AG10803 (cell line): ENCODE results near the gene MT1E.
A peak's percentile ranks its signal among the peaks of the same experiment; 100 is the strongest.
"Not testable (repeated sequence)": the region's sequence is repeated elsewhere in the genome, so short reads cannot be mapped to it uniquely, and the experiment has no call there.

Experiments
- DNase-seq: peaks from one replicate; pipeline ENCODE4 v3.0.0; 2010; ENCODE audit warnings: low read depth
- H3K4me3 ChIP-seq: 2 replicates; pipeline ENCODE4 v1.5.1; 2011; ENCODE audit warnings: mild to moderate bottlenecking, low read length, control low read depth
- TF ChIP-seq, protein P1 (sequence below): conservative IDR thresholded peaks from 2 replicates; pipeline ENCODE4 v1.5.1; 2011; ENCODE audit warnings: mild to moderate bottlenecking, low read length, control low read depth, inconsistent platforms

MT1E gene

DNA sequence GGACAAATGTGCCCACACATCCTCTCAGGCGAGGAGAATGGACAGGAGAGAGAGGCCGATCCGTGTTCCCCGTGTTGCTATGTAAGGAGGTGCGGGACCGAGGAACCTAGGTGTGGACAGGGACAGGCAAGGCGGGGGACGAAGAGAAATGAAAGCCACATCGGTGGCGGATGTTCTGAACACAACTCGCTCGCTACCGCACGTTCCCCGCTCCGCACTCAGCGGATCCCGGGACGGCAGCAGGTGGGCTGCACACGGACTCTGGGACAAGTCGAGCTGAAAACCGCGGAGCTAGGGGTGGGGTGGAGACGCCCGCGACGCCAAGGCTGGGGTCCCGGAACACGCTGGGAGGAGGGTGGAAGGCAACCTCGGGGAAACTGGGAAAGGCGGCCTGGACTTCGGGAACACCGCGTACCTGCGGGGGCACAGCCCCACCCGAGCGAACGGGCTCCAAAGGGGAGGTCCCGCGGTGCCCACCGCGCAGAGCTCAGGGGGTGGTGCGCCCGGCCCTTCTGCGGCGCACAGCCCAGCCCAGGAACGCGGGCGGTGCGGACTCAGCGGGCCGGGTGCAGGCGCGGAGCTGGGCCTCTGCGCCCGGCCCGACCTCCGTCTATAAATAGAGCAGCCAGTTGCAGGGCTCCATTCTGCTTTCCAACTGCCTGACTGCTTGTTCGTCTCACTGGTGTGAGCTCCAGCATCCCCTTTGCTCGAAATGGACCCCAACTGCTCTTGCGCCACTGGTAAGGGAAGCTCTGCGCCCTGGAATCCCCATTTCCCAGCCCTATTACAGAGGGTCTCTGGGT is at the start of gene MT1E:
Gene MT1E (plus strand): TSS at position 642 of the 803 bp plus-strand sequence. CDS start 71 bp downstream, at position 713.
- peak; percentile 80 for DNase-seq

DNA sequence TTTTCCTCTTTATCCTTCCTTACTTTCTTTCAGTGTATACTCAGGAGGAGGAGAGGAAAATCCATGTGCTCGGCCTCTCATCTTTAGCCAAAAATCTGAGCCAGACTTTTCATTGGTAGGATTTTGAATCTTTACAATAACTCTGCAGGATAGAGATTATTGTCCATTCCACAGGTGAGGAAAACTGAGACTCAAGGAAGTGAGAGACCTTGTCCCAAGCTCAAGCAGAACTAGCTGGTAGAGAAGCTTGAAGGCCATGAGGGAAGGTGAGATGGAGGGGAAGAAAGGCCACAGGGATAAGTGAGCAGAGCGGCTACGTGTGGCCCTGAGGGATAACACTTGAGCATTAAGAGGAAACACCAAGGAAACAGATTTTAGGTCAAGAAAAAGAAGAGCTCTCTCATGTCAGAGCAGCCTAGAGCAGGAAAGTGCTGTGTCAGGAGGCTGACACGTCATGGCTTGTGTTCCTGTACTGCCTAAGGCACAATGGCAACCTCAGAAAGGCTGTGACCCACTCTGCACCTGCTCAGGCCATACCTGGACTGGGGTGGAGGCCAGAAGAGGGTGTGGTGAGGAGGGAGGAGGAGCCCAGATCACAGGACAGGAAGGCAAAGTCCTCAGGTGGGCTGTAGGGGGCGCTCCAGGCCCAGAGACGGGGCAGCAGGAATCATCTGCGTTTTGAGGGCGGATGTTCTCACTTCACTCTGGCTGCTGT is 48.8 kb upstream of the MT1E start:
- TF ChIP-seq, protein P1, sequence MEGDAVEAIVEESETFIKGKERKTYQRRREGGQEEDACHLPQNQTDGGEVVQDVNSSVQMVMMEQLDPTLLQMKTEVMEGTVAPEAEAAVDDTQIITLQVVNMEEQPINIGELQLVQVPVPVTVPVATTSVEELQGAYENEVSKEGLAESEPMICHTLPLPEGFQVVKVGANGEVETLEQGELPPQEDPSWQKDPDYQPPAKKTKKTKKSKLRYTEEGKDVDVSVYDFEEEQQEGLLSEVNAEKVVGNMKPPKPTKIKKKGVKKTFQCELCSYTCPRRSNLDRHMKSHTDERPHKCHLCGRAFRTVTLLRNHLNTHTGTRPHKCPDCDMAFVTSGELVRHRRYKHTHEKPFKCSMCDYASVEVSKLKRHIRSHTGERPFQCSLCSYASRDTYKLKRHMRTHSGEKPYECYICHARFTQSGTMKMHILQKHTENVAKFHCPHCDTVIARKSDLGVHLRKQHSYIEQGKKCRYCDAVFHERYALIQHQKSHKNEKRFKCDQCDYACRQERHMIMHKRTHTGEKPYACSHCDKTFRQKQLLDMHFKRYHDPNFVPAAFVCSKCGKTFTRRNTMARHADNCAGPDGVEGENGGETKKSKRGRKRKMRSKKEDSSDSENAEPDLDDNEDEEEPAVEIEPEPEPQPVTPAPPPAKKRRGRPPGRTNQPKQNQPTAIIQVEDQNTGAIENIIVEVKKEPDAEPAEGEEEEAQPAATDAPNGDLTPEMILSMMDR, result peak; percentile 80
- peak; percentile 55 for DNase-seq
- H3K4me3 ChIP-seq, result no peak overlapping the region

More for the DNA sequence above, at the start of gene MT1E:
- TF ChIP-seq, protein P1, result no peak
- peak within 1 kb of the TSS; percentile 74 for H3K4me3 ChIP-seq

DNA sequence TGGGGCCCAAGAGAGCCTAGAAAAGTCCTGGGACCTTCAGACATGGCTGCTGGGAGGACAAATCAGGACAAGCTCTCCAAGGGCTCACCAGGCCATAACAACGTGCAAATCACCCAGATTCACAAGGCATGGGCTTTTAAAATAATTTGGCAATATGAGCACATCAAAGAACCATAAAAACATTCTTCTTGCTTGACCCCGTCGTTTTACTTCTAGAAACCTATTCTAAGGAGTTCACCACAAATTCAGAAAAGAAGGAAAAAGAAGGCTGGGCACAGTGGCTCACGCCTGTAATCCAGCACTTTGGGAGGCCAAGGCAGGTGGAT is 48.3 kb upstream of the MT1E start:
- no peak for DNase-seq
- H3K4me3 ChIP-seq, result no peak overlapping the region
- TF ChIP-seq, protein P1, result no peak

DNA sequence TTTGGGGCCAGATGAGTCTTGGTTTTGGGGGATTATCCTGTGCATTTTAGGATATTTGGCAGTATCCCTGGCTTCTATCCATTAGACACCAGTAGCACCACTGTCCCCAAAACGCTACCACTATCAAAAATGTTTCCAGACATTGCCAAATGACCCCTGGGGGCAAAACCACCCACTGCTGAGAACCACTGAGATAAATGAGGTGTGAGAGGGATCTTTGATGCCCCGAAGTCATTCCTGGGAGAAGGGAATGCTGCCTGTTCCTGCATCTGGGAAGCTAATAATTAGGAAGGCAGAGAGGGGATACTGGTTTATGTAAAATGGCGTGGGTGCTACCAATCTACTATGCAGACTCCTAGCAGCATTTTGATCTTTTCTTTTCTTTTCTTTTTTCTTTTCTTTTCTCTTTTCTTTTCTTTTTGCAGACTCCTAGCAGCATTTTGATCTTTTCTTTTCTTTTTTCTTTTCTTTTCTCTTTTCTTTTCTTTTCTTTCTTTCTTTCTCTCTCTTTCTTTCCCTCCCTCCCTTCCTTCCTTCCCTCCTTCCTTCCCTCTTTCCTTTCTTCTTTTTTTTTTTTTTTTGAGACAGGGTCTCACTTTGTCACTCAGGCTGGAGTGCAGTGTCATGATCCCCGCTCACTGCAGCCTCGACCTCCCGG is 45.1 kb upstream of the MT1E start:
- DNase-seq, result no peak
- TF ChIP-seq, protein P1, result no peak
- H3K4me3 ChIP-seq, result no peak overlapping the region

DNA sequence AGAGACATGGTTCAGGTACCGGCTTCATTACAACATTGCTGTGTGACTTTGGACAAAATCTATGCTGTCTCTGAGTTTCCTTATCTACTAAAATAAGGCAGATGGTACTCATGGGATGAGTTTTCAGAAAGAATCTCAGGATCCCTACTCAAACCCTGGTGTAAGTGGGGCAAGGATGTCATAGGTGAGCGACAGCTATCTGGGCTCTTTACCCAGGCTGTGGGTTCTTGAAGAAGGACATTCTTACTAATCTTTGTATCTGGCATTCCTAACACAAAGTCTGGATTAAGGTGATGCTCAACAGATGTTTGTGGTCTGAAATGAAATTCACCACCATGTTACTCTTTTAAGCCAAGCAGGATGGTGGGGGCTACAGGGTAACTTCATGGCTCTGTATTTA is 42.7 kb upstream of the MT1E start:
- DNase-seq, H3K4me3 ChIP-seq: not testable (repeated sequence)

DNA sequence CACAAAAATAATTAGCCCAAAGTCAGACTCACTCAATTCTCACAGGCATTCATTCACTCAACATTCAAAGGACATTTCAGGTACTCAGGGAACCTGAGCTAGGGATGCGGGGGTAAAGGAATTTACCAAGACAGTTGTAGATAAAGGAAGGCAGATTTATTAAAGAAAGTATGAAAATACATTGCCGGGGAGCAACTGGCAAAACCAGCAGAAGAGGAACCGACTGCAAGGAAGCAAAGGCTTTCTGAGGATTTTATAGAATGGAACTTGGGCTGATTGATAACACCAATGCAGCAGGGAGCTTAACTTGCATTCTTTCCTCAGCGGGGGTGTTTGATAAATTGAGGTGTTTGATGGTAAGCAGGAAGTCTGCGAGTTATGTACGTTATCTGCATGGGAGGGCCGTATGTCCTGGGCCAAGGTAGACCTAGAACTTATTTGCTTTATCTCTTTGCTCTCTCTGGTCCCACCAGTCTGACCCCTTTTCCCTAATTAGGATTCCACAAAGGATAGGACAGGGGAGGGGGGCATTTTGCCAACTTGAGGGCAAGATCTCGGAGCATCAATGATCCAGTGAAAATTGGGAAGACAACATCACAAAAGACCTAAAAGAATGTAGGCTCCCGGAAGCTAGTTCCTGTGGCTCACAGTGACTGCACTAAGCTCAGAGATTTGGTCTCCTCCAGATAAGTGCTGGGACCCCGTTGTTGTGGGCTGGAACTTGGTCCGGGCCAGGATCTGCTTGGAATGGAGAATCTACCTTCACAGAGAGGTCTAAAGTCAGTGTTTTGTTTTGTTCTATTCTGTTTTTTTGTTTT is 42.0 kb upstream of the MT1E start:
- TF ChIP-seq, protein P1, result no peak
- no peak overlapping the region for H3K4me3 ChIP-seq
- DNase-seq, result no peak

DNA sequence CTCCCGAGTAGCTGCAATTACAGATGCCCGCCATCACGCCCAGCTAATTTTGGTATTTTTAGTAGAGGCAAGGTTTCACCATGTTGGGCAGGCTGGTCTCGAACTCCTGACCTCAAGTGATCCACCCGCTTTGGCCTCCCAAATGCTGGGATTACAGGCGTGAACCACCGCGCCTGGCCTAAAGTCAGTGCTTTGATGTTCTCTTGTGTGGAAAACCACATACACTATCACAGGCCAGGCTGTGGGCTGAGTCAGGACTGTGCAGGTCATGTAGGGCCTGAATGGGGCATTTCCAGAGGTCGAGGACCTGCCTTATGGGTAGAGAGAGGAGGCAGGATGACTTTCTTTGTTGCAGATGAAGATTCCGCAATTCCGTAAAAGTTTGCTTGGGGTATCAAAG is 41.3 kb upstream of the MT1E start:
- H3K4me3 ChIP-seq, result no peak overlapping the region
- no peak for DNase-seq
- TF ChIP-seq, protein P1, result no peak
